HepG2 (cell line): ENCODE results near the gene NR2F6. TPM values are rescaled to one million over a fixed set of nuclear protein-coding genes. Genes with fewer than 3 reads are reported as not detected.

Experiments
- FOXO1 ChIP-seq: sonication (generic); formaldehyde crosslinking; IDR thresholded peaks from 2 replicates; pipeline ENCODE4 v1.4.0; 2020; ENCODE audit warnings: missing genetic modification reagents
- HNRNPLL ChIP-seq: fragments of 200-400 bp; formaldehyde crosslinking; IDR thresholded peaks from 2 replicates; pipeline ENCODE4 v1.6.1; 2017; ENCODE audit warnings: mild to moderate bottlenecking, low read depth, low read length; ENCODE audit not compliant: poor library complexity, severe bottlenecking
- NFATC3 ChIP-seq: sonication (generic); formaldehyde crosslinking; IDR thresholded peaks from 2 replicates; pipeline ENCODE4 v1.5.1; 2020; ENCODE audit warnings: mild to moderate bottlenecking, missing genetic modification reagents
- REL ChIP-seq: sonication (generic); formaldehyde crosslinking; conservative IDR thresholded peaks from 2 replicates; pipeline ENCODE4 v1.8.0; 2022; ENCODE audit warnings: mild to moderate bottlenecking, missing genetic modification reagents, moderate library complexity
- RFX3 ChIP-seq: IDR thresholded peaks from 2 replicates; pipeline ENCODE4 v1.6.1; 2016; ENCODE audit warnings: missing biosample characterization, missing genetic modification reagents
- RFXAP ChIP-seq: sonication (generic); formaldehyde crosslinking; IDR thresholded peaks from 2 replicates; pipeline ENCODE4 v1.4.0; 2020; ENCODE audit warnings: missing genetic modification reagents, borderline replicate concordance
- RORA ChIP-seq: sonication (generic); formaldehyde crosslinking; IDR thresholded peaks from 2 replicates; pipeline ENCODE4 v1.5.0; 2020; ENCODE audit warnings: mild to moderate bottlenecking, missing genetic modification reagents, moderate library complexity
- SAP130 ChIP-seq: IDR thresholded peaks from 2 replicates; pipeline ENCODE4 v1.6.1; 2016; ENCODE audit warnings: low read depth
- SMARCC2 ChIP-seq: fragments of 450-650 bp; IDR thresholded peaks from 2 replicates; pipeline ENCODE4 v1.6.1; 2017; ENCODE audit warnings: antibody characterized with exemption, mild to moderate bottlenecking
- SOX13 ChIP-seq, 3 experiments: fragments of 450-650 bp in 1 of 3; sonication (generic) in 1 of 3; formaldehyde crosslinking in 1 of 3; IDR thresholded peaks in 2 of 3; conservative IDR thresholded peaks in 1 of 3; 2 replicates each; pipeline versions ENCODE4 v1.5.0 to v1.6.1; 2016 to 2020; ENCODE audit warnings: antibody characterized with exemption in 1 of 3, mild to moderate bottlenecking in 1 of 3, missing compliant biosample characterization in 1 of 3, missing genetic modification reagents in 1 of 3, moderate library complexity in 1 of 3
- SUZ12 ChIP-seq: fragments of 150-350 bp; IDR thresholded peaks from 2 replicates; pipeline ENCODE4 v1.6.1; 2014; ENCODE audit warnings: low read depth, low read length
- TRIM24 ChIP-seq: sonication (generic); formaldehyde crosslinking; IDR thresholded peaks from 2 replicates; pipeline ENCODE4 v1.8.0; 2022; ENCODE audit warnings: mild to moderate bottlenecking, missing genetic modification reagents
- YY1 ChIP-seq: IDR thresholded peaks from 2 replicates; pipeline ENCODE4 v1.6.1; 2011; ENCODE audit warnings: low read length, low read depth, moderate library complexity, mild to moderate bottlenecking; ENCODE audit not compliant: insufficient read depth, insufficient replicate concordance
- ZFYVE20 ChIP-seq: sonication (generic); formaldehyde crosslinking; IDR thresholded peaks from 2 replicates; pipeline ENCODE4 v1.8.0; 2023; ENCODE audit warnings: low read depth, mild to moderate bottlenecking, moderate library complexity, missing genetic modification reagents, borderline replicate concordance
- ZNF335 ChIP-seq: sonication (generic); formaldehyde crosslinking; IDR thresholded peaks from 2 replicates; pipeline ENCODE4 v1.4.0; 2020; ENCODE audit warnings: missing genetic modification reagents
- polyA plus RNA-seq, 8 experiments: library from polyadenylated mRNA; depleted of rRNA in 3 of 8; stranded (reverse) in 7 of 8; unstranded in 1 of 8; fragments of >200 nt; fragmentation: Illumina TruSeq in 4 of 8; extraction: Trizol in 4 of 8; gene quantifications; 2 replicates each; pipeline versions ENCODE4 v1.2.1 to v1.2.3, GENCODE V29; 2011 to 2016; ENCODE audit warnings: low read depth in 4 of 8, missing spikeins in 1 of 8, mixed read lengths in 1 of 8; ENCODE audit not compliant: insufficient read depth in 1 of 8
- total RNA-seq, 5 experiments: library from RNA; depleted of rRNA; stranded (reverse); fragments of >200 nt; fragmentation: Illumina TruSeq; extraction: Trizol; gene quantifications; 2 replicates each; pipeline ENCODE4 v1.2.3, GENCODE V29; 2016; ENCODE audit warnings: low read depth in 1 of 5
- TF ChIP-seq, protein P1 (sequence below): sonication (generic); formaldehyde crosslinking; IDR thresholded peaks from 2 replicates; pipeline ENCODE4 v1.4.0; 2020; ENCODE audit warnings: missing genetic modification reagents
- TF ChIP-seq, protein P2 (sequence below): sonication (generic); formaldehyde crosslinking; IDR thresholded peaks from 2 replicates; pipeline ENCODE4 v1.4.0; 2020; ENCODE audit warnings: missing genetic modification reagents
- TF ChIP-seq, protein P3 (sequence below): sonication (generic); formaldehyde crosslinking; conservative IDR thresholded peaks from 2 replicates; pipeline ENCODE4 v1.4.0; 2020; ENCODE audit warnings: missing genetic modification reagents
- TF ChIP-seq, protein P4 (sequence below): sonication (generic); formaldehyde crosslinking; conservative IDR thresholded peaks from 2 replicates; pipeline ENCODE4 v1.8.0; 2022; ENCODE audit warnings: mild to moderate bottlenecking, moderate library complexity, missing genetic modification reagents
- TF ChIP-seq, protein P5 (sequence below): sonication (generic); formaldehyde crosslinking; IDR thresholded peaks from 2 replicates; pipeline ENCODE4 v1.4.0; 2020; ENCODE audit warnings: missing genetic modification reagents
- TF ChIP-seq, protein P6 (sequence below): sonication (generic); formaldehyde crosslinking; IDR thresholded peaks from 2 replicates; pipeline ENCODE4 v1.5.0; 2020; ENCODE audit warnings: mild to moderate bottlenecking, missing genetic modification reagents

The NR2F6 gene
- total and polyA plus RNA-seq, 2 of the 13 experiments (the other 11 are each of a cell fraction or from before 2014, with no cell fraction given), result 30.9 to 72.4 TPM

DNA sequence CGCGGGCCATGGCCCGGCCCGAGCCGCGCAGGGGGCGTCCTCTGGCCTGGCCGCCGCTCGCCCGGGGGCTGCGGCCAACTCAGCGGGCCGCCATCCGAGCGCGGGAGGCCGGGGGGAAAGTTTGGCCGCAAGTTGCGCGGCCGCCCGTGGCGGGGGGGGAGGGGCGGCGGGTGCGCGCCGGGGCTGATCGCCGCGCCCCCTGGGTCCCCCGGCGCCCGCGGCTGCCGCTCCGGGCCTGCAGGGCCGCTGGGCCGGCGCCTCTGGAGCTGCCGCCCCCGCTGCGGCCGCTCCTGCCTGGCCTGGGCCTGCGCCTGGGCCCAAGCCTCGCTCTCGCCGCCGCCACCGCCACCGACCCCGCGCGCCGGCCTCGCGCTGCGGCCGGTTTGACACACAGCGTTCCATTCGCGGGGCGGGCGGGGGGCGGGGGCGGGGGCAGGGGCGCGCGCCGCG, at the start of gene NR2F6 (continued):
- TF ChIP-seq SAP130, result 0 out of 2 replicates have a peak, but pooled peaks have one; percentile 24
- TF ChIP-seq ZFYVE20 (CRISPR knock-in tag), result no peak
- TF ChIP-seq SUZ12, result no peak
- TF ChIP-seq, protein P1, sequence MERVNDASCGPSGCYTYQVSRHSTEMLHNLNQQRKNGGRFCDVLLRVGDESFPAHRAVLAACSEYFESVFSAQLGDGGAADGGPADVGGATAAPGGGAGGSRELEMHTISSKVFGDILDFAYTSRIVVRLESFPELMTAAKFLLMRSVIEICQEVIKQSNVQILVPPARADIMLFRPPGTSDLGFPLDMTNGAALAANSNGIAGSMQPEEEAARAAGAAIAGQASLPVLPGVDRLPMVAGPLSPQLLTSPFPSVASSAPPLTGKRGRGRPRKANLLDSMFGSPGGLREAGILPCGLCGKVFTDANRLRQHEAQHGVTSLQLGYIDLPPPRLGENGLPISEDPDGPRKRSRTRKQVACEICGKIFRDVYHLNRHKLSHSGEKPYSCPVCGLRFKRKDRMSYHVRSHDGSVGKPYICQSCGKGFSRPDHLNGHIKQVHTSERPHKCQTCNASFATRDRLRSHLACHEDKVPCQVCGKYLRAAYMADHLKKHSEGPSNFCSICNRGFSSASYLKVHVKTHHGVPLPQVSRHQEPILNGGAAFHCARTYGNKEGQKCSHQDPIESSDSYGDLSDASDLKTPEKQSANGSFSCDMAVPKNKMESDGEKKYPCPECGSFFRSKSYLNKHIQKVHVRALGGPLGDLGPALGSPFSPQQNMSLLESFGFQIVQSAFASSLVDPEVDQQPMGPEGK, result 0 out of 2 replicates have a peak, but pooled peaks have one; percentile 6
- TF ChIP-seq REL, result no peak
- TF ChIP-seq RFXAP, result no peak
- peak; percentile 48 for TF ChIP-seq HNRNPLL
- TF ChIP-seq, protein P2, sequence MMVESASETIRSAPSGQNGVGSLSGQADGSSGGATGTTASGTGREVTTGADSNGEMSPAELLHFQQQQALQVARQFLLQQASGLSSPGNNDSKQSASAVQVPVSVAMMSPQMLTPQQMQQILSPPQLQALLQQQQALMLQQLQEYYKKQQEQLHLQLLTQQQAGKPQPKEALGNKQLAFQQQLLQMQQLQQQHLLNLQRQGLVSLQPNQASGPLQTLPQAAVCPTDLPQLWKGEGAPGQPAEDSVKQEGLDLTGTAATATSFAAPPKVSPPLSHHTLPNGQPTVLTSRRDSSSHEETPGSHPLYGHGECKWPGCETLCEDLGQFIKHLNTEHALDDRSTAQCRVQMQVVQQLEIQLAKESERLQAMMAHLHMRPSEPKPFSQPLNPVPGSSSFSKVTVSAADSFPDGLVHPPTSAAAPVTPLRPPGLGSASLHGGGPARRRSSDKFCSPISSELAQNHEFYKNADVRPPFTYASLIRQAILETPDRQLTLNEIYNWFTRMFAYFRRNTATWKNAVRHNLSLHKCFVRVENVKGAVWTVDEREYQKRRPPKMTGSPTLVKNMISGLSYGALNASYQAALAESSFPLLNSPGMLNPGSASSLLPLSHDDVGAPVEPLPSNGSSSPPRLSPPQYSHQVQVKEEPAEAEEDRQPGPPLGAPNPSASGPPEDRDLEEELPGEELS (CRISPR knock-in tag), result no peak
- TF ChIP-seq RORA, result no peak
- no peak for TF ChIP-seq TRIM24
- TF ChIP-seq NFATC3 (CRISPR knock-in tag), result no peak
- TF ChIP-seq, protein P3, sequence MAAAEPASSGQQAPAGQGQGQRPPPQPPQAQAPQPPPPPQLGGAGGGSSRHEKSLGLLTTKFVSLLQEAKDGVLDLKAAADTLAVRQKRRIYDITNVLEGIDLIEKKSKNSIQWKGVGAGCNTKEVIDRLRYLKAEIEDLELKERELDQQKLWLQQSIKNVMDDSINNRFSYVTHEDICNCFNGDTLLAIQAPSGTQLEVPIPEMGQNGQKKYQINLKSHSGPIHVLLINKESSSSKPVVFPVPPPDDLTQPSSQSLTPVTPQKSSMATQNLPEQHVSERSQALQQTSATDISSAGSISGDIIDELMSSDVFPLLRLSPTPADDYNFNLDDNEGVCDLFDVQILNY, result no peak
- TF ChIP-seq SOX13 (IDR thresholded peaks at IDR 0.05), result no peak
- no peak for TF ChIP-seq SOX13 (CRISPR knock-in tag; conservative IDR thresholded peaks at IDR 0.05 in 1 of 2, IDR thresholded peaks at IDR 0.05 in 1 of 2)
- TF ChIP-seq, protein P4, sequence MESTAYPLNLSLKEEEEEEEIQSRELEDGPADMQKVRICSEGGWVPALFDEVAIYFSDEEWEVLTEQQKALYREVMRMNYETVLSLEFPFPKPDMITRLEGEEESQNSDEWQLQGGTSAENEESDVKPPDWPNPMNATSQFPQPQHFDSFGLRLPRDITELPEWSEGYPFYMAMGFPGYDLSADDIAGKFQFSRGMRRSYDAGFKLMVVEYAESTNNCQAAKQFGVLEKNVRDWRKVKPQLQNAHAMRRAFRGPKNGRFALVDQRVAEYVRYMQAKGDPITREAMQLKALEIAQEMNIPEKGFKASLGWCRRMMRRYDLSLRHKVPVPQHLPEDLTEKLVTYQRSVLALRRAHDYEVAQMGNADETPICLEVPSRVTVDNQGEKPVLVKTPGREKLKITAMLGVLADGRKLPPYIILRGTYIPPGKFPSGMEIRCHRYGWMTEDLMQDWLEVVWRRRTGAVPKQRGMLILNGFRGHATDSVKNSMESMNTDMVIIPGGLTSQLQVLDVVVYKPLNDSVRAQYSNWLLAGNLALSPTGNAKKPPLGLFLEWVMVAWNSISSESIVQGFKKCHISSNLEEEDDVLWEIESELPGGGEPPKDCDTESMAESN (CRISPR knock-in tag), result no peak
- no peak for TF ChIP-seq ZNF335 (CRISPR knock-in tag)
- TF ChIP-seq YY1, result peak; percentile 41
- TF ChIP-seq FOXO1, result no peak
- no peak for TF ChIP-seq RFX3
- TF ChIP-seq, protein P5, sequence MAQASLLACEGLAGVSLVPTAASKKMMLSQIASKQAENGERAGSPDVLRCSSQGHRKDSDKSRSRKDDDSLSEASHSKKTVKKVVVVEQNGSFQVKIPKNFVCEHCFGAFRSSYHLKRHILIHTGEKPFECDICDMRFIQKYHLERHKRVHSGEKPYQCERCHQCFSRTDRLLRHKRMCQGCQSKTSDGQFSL (CRISPR knock-in tag), result no peak
- TF ChIP-seq SMARCC2, result no peak
- TF ChIP-seq, protein P6, sequence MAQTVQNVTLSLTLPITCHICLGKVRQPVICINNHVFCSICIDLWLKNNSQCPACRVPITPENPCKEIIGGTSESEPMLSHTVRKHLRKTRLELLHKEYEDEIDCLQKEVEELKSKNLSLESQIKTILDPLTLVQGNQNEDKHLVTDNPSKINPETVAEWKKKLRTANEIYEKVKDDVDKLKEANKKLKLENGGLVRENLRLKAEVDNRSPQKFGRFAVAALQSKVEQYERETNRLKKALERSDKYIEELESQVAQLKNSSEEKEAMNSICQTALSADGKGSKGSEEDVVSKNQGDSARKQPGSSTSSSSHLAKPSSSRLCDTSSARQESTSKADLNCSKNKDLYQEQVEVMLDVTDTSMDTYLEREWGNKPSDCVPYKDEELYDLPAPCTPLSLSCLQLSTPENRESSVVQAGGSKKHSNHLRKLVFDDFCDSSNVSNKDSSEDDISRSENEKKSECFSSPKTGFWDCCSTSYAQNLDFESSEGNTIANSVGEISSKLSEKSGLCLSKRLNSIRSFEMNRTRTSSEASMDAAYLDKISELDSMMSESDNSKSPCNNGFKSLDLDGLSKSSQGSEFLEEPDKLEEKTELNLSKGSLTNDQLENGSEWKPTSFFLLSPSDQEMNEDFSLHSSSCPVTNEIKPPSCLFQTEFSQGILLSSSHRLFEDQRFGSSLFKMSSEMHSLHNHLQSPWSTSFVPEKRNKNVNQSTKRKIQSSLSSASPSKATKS (CRISPR knock-in tag), result no peak
